C4-2B (cell line): Measurements from ENCODE around the gene HSPA1A.
A peak's percentile ranks its signal among the peaks of the same experiment; 100 is the strongest.

Experiments
- H3K27ac ChIP-seq: fragments of 450-650 bp; 2 replicates; pipeline ENCODE4 v1.5.1; 2017
- CTCF ChIP-seq: fragments of 450-650 bp; conservative IDR thresholded peaks from 2 replicates; pipeline ENCODE4 v1.5.1; 2017; ENCODE audit warnings: mild to moderate bottlenecking
- ZFX ChIP-seq: fragments of 450-650 bp; IDR thresholded peaks from 2 replicates; pipeline ENCODE4 v1.6.1; 2017

The HSPA1A gene

DNA sequence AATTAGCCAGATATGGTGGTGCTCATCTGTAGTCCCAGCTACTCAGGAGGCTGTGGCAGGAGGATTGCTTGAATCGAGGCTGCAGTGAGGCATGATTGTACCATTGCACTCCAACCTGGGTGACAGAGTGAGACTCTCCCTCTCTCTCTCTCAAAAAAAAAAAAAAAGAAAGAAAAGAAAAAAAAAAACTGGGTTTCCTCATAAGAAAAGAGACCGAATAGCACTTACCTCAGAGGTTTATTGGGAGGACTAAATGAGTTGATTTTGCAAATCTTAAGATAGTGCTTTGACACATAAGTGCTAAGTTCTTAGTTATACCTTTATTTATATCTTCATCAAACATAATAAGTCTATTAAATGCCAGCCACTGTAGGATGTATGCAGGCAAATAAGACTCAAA is 44.5 kb upstream of the HSPA1A start:
- no peak for TF ChIP-seq ZFX
- TF ChIP-seq CTCF: no peak
- no peak overlapping the region for H3K27ac ChIP-seq

- TF ChIP-seq CTCF: no peak
- no peak for TF ChIP-seq ZFX
- no peak overlapping the region for H3K27ac ChIP-seq
These were observed 43.4 kb upstream of the HSPA1A start for GRCh38 chr6:31771992-31772358.

- no peak overlapping the region for H3K27ac ChIP-seq
- TF ChIP-seq ZFX (no peak), CTCF (no peak)
These were observed 40.2 kb upstream of the HSPA1A start for GRCh38 chr6:31775184-31775583.

DNA sequence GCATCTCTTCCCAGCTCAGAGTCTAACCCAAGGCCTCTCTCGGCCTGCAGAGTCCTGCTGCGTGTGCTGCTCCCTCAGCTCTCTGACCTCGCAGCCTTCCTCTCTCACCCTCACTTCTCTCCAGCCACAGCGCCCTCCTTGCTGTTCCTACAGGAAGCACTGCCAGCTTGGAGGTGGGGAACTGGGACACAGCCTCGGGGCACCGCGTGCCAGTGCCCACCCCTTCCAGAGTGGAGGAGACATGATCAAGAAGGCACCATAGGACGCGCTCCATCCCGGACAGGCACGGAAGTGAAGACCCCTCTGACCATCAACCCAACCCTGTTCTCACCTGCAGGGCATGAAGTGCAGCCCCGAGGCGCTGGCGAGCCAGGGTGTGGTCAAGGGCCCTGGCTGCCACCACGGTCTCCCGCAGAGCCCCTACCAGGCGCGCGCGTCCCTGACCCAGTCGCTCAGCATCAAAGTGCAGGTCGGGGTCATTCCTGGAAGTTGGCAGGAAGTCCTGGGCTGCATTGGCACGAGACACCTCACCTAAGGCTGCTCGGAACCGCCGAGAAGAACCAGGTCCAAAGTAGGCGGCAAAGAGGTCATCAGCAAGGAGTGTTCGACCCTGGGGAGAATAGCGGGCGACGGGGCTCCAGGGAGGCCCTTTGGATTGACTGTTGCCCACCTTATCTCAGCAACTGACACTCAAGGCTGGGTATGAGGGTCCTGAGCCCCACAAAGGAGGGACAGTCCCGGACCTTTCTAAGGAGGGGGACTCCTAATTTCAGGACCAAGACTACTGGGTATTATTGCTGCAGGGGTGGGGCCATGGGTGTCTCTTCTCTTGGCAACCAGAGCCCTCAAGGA is 39.5 kb upstream of the HSPA1A start:
- no peak for TF ChIP-seq CTCF
- TF ChIP-seq ZFX: no peak
- no peak overlapping the region for H3K27ac ChIP-seq

GRCh38 chr6:31776485-31776988 is 38.8 kb upstream of the HSPA1A start:
- peak overlapping the region; percentile 44 for H3K27ac ChIP-seq
- TF ChIP-seq CTCF (no peak), ZFX (no peak)

DNA sequence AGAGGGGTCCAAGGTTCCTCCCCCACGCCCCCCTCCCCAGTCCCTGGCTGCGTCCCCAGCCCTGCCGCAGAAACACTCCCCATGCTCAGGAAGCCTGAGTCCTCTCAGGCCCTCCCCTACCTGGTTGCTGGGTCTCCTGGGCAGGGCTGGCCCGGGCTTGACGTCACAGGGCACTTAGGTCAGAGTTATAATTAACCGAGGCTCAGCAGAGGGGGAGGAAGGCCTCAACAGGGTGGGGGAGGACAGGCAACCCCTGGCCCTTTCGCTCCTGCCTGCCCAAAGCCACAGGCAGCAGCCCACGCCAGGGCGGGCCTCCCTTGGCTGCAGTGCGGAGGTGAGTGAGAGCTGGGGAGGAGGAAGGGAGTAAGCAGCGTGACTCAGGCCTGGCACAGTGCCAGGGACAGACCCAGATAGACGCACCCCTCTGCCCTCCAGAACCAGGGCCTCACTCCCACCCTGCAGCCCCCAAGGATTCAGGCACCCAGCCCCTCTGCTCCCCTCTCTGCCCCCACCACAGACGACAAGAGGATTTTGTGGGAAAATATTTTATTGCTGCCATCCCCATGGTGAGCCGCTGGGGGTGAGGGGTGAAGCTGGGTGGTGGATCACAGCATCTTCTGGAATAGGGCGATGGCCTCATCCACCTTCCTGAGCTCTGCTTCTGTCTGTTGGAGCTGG is 38.2 kb upstream of the HSPA1A start, which contains the start of gene VWA7:
Gene VWA7, minus strand, starts transcription at position 340 of the 678 bp plus-strand sequence. CDS start 549 bp downstream, outside the sequence.
- TF ChIP-seq ZFX (no peak), CTCF (no peak)
- H3K27ac ChIP-seq: peak within 1 kb of the TSS; percentile 44

DNA sequence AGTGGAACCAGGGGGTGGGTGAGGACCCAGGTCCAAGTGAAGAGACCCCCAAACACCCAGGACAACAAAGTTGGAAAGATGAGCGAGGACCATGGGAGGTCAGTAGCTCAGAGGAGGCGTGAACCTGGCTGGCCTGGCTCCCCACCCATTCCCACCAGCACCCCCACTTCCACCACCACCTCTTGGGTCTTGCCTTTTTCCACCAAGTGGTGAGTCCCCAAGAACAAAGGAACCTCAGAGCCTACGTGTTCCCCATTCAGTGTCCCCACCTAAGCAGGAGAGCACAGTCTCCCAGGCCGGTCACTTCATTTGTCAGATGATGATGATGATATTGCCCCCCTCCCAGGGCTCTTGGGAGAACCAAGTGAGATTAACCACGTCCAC is 37.7 kb upstream of the HSPA1A start:
- peak overlapping the region; percentile 44; the same call in 1 of the 2 replicates for H3K27ac ChIP-seq
- TF ChIP-seq CTCF (no peak), ZFX (no peak)
